HepG2 (cell line): ENCODE data around the gene MED13. TPM values are rescaled to one million over a fixed set of nuclear protein-coding genes. Genes with fewer than 3 reads are reported as not detected.

Experiments used
- ATAC-seq: fragments of 200-7000 bp; cut with Tn5 transposase; 3 replicates; pipeline ENCODE4 v1.9.1; 2020; ENCODE audit warnings: mild to moderate bottlenecking, moderate library complexity
- BruUV-seq: library from RNA; stranded (reverse); fragments of 400-500 nt; replicated peaks from 2 replicates; lab custom pipeline; 2021; lab: Mats Ljungman, UMichigan
- CTCF ChIA-PET: fragments of 300-600 bp; formaldehyde crosslinking; extraction: SDS; loops from one replicate; lab custom pipeline; 2021; ENCODE audit warnings: low total read pairs, inconsistent platforms, low intra/inter-chr PET ratio; lab: Yijun Ruan, JAX
- POLR2A ChIA-PET: fragments of 350-600 bp; sonication (Branson Sonifier 250); formaldehyde crosslinking; loops from one replicate; lab custom pipeline; 2020; ENCODE audit warnings: antibody characterized with exemption, inconsistent platforms; lab: Yijun Ruan, JAX
- DNase-seq: peaks from one replicate; pipeline ENCODE4 v3.0.0-alpha.2; 2015; ENCODE audit warnings: low spot score
- FAIRE-seq: peaks from 3 replicates; lab custom pipeline; 2011; peaks lifted over from hg19 to GRCh38; lab: Jason Lieb, UNC
- H2AFZ ChIP-seq: one replicate; pipeline ENCODE4 v1.6.1; 2011; ENCODE audit warnings: low read length, inconsistent platforms
- H3K27ac ChIP-seq: fragments of 300-600 bp; 3 replicates; pipeline ENCODE4 v1.8.0; 2011; ENCODE audit warnings: mixed run types, mild to moderate bottlenecking, mixed read lengths, low read length, inconsistent platforms; ENCODE audit not compliant: insufficient read depth; ENCODE audit errors: extremely low read length
- H3K27me3 ChIP-seq, 2 experiments: fragments of 200-600 bp in 1 of 2; 2 replicates in 1 of 2; 3 replicates in 1 of 2; pipeline versions ENCODE4 v1.6.0 to v1.8.0; 2011; ENCODE audit warnings: low read length in 2 of 2, mild to moderate bottlenecking in 2 of 2, moderate library complexity in 2 of 2, inconsistent platforms in 1 of 2; ENCODE audit not compliant: insufficient read depth in 2 of 2, control insufficient read depth in 1 of 2
- H3K36me3 ChIP-seq, 2 experiments: fragments of 200-600 bp in 1 of 2; replicated peaks in 1 of 2; 2 replicates in 1 of 2; 3 replicates in 1 of 2; pipeline versions ENCODE4 v1.5.1 to v1.8.0; 2011; ENCODE audit warnings: low read length in 2 of 2, inconsistent platforms in 1 of 2; ENCODE audit not compliant: insufficient read depth in 2 of 2, control insufficient read depth in 1 of 2
- H3K4me1 ChIP-seq: 2 replicates; pipeline ENCODE4 v1.5.1; 2012; ENCODE audit warnings: low read length, inconsistent platforms; ENCODE audit not compliant: insufficient read depth
- H3K4me2 ChIP-seq: 2 replicates; pipeline ENCODE4 v1.6.0; 2011; ENCODE audit warnings: low read depth, low read length, inconsistent platforms
- H3K4me3 ChIP-seq, 3 experiments: fragments of 200-600 bp in 1 of 3; sonication (generic), shearing (Covaris generic) in 1 of 3; replicated peaks in 1 of 3; 2 replicates each; pipeline ENCODE4 v1.5.1; 2011 to 2016; ENCODE audit warnings: low read length in 3 of 3, inconsistent platforms in 2 of 3, low read depth in 2 of 3, mild to moderate bottlenecking in 2 of 3, control low read depth in 1 of 3, mixed read lengths in 1 of 3; ENCODE audit not compliant: insufficient read depth in 1 of 3
- H3K79me2 ChIP-seq: one replicate; pipeline ENCODE4 v1.6.1; 2011; ENCODE audit warnings: low read length, inconsistent platforms; ENCODE audit not compliant: insufficient read depth
- H3K9ac ChIP-seq: 2 replicates; pipeline ENCODE4 v1.6.0; 2011; ENCODE audit warnings: mild to moderate bottlenecking, low read depth, low read length, inconsistent platforms; ENCODE audit not compliant: insufficient read depth
- H3K9me3 ChIP-seq: 2 replicates; pipeline ENCODE4 v1.5.1; 2012; ENCODE audit warnings: mild to moderate bottlenecking, low read length
- H4K20me1 ChIP-seq: 2 replicates; pipeline ENCODE4 v1.6.0; 2011; ENCODE audit warnings: inconsistent platforms, mild to moderate bottlenecking, low read length, moderate library complexity; ENCODE audit not compliant: insufficient read depth
- CEBPG ChIP-seq: IDR thresholded peaks from 2 replicates; pipeline ENCODE4 v1.6.1; 2016
- CENPX ChIP-seq: sonication (generic); formaldehyde crosslinking; IDR thresholded peaks from 2 replicates; pipeline ENCODE4 v1.9.0; 2021; ENCODE audit warnings: mild to moderate bottlenecking, missing genetic modification reagents, moderate library complexity
- HIVEP1 ChIP-seq: sonication (generic); formaldehyde crosslinking; IDR thresholded peaks from 2 replicates; pipeline ENCODE4 v1.4.0; 2020; ENCODE audit warnings: mild to moderate bottlenecking, missing genetic modification reagents
- IKZF5 ChIP-seq: IDR thresholded peaks from 2 replicates; pipeline ENCODE4 v1.6.1; 2018; ENCODE audit warnings: missing genetic modification reagents, mild to moderate bottlenecking, missing compliant biosample characterization
- MXD3 ChIP-seq: IDR thresholded peaks from 2 replicates; pipeline ENCODE4 v1.6.1; 2016; ENCODE audit warnings: mild to moderate bottlenecking, missing biosample characterization, missing genetic modification reagents
- NONO ChIP-seq, 2 experiments: fragments of 450-650 bp in 1 of 2; sonication (generic) in 1 of 2; formaldehyde crosslinking in 1 of 2; IDR thresholded peaks in 1 of 2; conservative IDR thresholded peaks in 1 of 2; 2 replicates each; pipeline versions ENCODE4 v1.6.1 to v1.8.0; 2017 to 2022; ENCODE audit warnings: mild to moderate bottlenecking in 1 of 2, missing genetic modification reagents in 1 of 2, moderate library complexity in 1 of 2
- SATB2 ChIP-seq: sonication (generic); formaldehyde crosslinking; IDR thresholded peaks from 2 replicates; pipeline ENCODE4 v1.5.0; 2020; ENCODE audit warnings: missing genetic modification reagents
- UBTF ChIP-seq: sonication (generic); formaldehyde crosslinking; IDR thresholded peaks from 2 replicates; pipeline ENCODE4 v1.4.0; 2020; ENCODE audit warnings: mild to moderate bottlenecking, missing genetic modification reagents
- ZBTB26 ChIP-seq: IDR thresholded peaks from 2 replicates; pipeline ENCODE4 v1.6.1; 2016; ENCODE audit warnings: missing compliant biosample characterization, missing genetic modification reagents, borderline replicate concordance
- ZNF580 ChIP-seq: IDR thresholded peaks from 2 replicates; pipeline ENCODE4 v1.6.1; 2016; ENCODE audit warnings: low read depth, borderline replicate concordance
- WGBS: methylation state at CpG from one replicate; pipeline ENCODE4 v1.1.6; 2017; ENCODE audit warnings: low lambda C conversion rate; 5-methylcytosine and 5-hydroxymethylcytosine counted together
- in situ Hi-C: cut with HindIII; loops from 2 replicates; pipeline ENCODE4 v1.10.0; 2017; ENCODE audit warnings: low pct_unique_long_range_greater_than_20kb; ENCODE audit not compliant: extremely low pct_ligation_motif_present
- intact Hi-C: fragments of 100-400 bp; cut with micrococcal nuclease; formaldehyde crosslinking; loops from one replicate; pipeline ENCODE4 v1.10.0; 2022; ENCODE audit not compliant: unreplicated experiment
- polyA plus RNA-seq, 8 experiments: library from polyadenylated mRNA; depleted of rRNA in 3 of 8; stranded (reverse) in 7 of 8; unstranded in 1 of 8; fragments of >200 nt; fragmentation: Illumina TruSeq in 4 of 8; extraction: Trizol in 4 of 8; gene quantifications; 2 replicates each; pipeline versions ENCODE4 v1.2.1 to v1.2.3, GENCODE V29; 2011 to 2016; ENCODE audit warnings: low read depth in 4 of 8, missing spikeins in 1 of 8, mixed read lengths in 1 of 8; ENCODE audit not compliant: insufficient read depth in 1 of 8
- total RNA-seq, 5 experiments: library from RNA; depleted of rRNA; stranded (reverse); fragments of >200 nt; fragmentation: Illumina TruSeq; extraction: Trizol; gene quantifications; 2 replicates each; pipeline ENCODE4 v1.2.3, GENCODE V29; 2016; ENCODE audit warnings: low read depth in 1 of 5
- TF ChIP-seq, protein P1 (sequence below): sonication (generic); formaldehyde crosslinking; IDR thresholded peaks from 2 replicates; pipeline ENCODE4 v1.4.0; 2020; ENCODE audit warnings: missing genetic modification reagents, mild to moderate bottlenecking, borderline replicate concordance

Gene MED13
- total and polyA plus RNA-seq, 2 of the 13 experiments (the other 11 are each of a cell fraction or from before 2014, with no cell fraction given) = 27.4 to 69.1 TPM

DNA sequence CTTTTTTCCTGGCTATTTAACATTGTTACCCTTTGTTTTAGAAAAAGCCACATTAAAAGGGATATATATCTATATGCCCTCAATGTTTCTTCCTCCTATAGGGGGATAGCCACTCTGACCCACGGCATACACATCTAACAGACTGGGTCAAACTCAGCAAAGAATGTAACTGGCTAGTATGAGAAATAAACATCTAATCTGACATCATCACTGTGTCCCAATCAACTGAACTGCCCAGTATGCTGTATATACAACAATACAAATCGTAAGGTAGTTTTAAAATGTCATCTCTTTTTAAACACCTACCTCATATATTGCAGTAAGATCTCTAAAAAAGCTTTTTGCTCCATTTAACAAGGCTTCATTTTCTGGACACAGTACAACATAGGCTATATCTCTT is 97.3 kb downstream of the MED13 start (continued):
- TF ChIP-seq NONO (IDR thresholded peaks at IDR 0.05) (no peak), NONO (CRISPR knock-in tag; conservative IDR thresholded peaks at IDR 0.05) (no peak), UBTF (no peak), MXD3 (CRISPR knock-in tag) (no peak), ZNF580 (CRISPR knock-in tag) (no peak), CEBPG (CRISPR knock-in tag) (no peak), IKZF5 (CRISPR knock-in tag) (no peak)

GRCh38 chr17:61966191-61966590 is 98.9 kb downstream of the MED13 start:
- FAIRE-seq = no peak
- no peak overlapping the region for H2AFZ ChIP-seq
- H3K4me2 ChIP-seq = no peak overlapping the region
- BruUV-seq = no TSS peak
- no peak overlapping the region for H3K9ac ChIP-seq
- H3K27me3 ChIP-seq = no peaks in the 10 kb centered on the region
- intact Hi-C loops = no loop called here
- no peaks in the 10 kb centered on the region for H3K79me2 ChIP-seq
- ChIA-PET CTCF (no interaction called here), POLR2A (no interaction called here)
- in situ Hi-C loops = no loop called here
- 0% methylated on average over 1 of the region's 1 CpG for WGBS
- no peak for DNase-seq
- no peak overlapping the region for H3K27ac ChIP-seq
- no peak for ATAC-seq
- no peaks in the 10 kb centered on the region for H3K9me3 ChIP-seq
- H4K20me1 ChIP-seq = no peaks in the 10 kb centered on the region
- H3K4me3 ChIP-seq = no peak overlapping the region
- H3K36me3 ChIP-seq = peaks cover 29 to 71% of the 10 kb centered on the region in 2 experiments
- no peaks in the 10 kb centered on the region for H3K4me1 ChIP-seq
- no peak for TF ChIP-seq SATB2 (CRISPR knock-in tag)
- no peak for TF ChIP-seq CENPX
- no peak for TF ChIP-seq ZBTB26 (CRISPR knock-in tag)
- TF ChIP-seq HIVEP1 = no peak
- no peak for TF ChIP-seq ZNF580 (CRISPR knock-in tag)
- TF ChIP-seq, protein P1, sequence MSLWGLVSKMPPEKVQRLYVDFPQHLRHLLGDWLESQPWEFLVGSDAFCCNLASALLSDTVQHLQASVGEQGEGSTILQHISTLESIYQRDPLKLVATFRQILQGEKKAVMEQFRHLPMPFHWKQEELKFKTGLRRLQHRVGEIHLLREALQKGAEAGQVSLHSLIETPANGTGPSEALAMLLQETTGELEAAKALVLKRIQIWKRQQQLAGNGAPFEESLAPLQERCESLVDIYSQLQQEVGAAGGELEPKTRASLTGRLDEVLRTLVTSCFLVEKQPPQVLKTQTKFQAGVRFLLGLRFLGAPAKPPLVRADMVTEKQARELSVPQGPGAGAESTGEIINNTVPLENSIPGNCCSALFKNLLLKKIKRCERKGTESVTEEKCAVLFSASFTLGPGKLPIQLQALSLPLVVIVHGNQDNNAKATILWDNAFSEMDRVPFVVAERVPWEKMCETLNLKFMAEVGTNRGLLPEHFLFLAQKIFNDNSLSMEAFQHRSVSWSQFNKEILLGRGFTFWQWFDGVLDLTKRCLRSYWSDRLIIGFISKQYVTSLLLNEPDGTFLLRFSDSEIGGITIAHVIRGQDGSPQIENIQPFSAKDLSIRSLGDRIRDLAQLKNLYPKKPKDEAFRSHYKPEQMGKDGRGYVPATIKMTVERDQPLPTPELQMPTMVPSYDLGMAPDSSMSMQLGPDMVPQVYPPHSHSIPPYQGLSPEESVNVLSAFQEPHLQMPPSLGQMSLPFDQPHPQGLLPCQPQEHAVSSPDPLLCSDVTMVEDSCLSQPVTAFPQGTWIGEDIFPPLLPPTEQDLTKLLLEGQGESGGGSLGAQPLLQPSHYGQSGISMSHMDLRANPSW (CRISPR knock-in tag) = no peak
